Measurements from ENCODE around the gene JAKMIP2. TPM values are rescaled to one million over a fixed set of nuclear protein-coding genes. Genes with fewer than 3 reads are reported as not detected.

The JAKMIP2 gene
- total RNA-seq, 1 experiment from 2014 or later, result not detected

GRCh38 chr5:147784146-147784987, 1.8 kb upstream of the JAKMIP2 start:
- H3K4me3 ChIP-seq (ENCODE audit: low read depth in 2 of 2, low read length in 2 of 2), result no peak overlapping the region
- H3K9me3 ChIP-seq (ENCODE audit: control insufficient read depth, insufficient read depth, low read depth, low read length), result no peaks in the 10 kb centered on the region
- no peaks in the 10 kb centered on the region for H3K36me3 ChIP-seq (ENCODE audit: control insufficient read depth, insufficient read depth, low read length)
- no peak overlapping the region for H3K27ac ChIP-seq (ENCODE audit: low read length)
- TF ChIP-seq, protein P1, sequence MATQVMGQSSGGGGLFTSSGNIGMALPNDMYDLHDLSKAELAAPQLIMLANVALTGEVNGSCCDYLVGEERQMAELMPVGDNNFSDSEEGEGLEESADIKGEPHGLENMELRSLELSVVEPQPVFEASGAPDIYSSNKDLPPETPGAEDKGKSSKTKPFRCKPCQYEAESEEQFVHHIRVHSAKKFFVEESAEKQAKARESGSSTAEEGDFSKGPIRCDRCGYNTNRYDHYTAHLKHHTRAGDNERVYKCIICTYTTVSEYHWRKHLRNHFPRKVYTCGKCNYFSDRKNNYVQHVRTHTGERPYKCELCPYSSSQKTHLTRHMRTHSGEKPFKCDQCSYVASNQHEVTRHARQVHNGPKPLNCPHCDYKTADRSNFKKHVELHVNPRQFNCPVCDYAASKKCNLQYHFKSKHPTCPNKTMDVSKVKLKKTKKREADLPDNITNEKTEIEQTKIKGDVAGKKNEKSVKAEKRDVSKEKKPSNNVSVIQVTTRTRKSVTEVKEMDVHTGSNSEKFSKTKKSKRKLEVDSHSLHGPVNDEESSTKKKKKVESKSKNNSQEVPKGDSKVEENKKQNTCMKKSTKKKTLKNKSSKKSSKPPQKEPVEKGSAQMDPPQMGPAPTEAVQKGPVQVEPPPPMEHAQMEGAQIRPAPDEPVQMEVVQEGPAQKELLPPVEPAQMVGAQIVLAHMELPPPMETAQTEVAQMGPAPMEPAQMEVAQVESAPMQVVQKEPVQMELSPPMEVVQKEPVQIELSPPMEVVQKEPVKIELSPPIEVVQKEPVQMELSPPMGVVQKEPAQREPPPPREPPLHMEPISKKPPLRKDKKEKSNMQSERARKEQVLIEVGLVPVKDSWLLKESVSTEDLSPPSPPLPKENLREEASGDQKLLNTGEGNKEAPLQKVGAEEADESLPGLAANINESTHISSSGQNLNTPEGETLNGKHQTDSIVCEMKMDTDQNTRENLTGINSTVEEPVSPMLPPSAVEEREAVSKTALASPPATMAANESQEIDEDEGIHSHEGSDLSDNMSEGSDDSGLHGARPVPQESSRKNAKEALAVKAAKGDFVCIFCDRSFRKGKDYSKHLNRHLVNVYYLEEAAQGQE (IDR thresholded peaks at IDR 0.05; ENCODE audit: insufficient read depth in 1 of 2, low read depth in 2 of 2, low read length in 1 of 2), result no peak
- no peak for TF ChIP-seq CTCF (IDR thresholded peaks at IDR 0.05)
- no peak for TF ChIP-seq SIN3A (IDR thresholded peaks at IDR 0.05; ENCODE audit: borderline replicate concordance, insufficient read depth, low read depth, low read length)
- no peak for TF ChIP-seq POLR2AphosphoS5 (IDR thresholded peaks at IDR 0.05; ENCODE audit: low read depth, low read length)
- TF ChIP-seq TCF7L2 (IDR thresholded peaks at IDR 0.05; ENCODE audit: low read depth, low read length), result no peak
- in situ Hi-C loops (cut with HindIII; ENCODE audit: low pct_unique_long_range_greater_than_20kb, low sequenced_read_pairs) (no loop called here), intact Hi-C loops (cut with micrococcal nuclease; ENCODE audit: unreplicated experiment) (no loop called here)
- CTCF ChIA-PET, result no interaction called here
- no TSS peak for BruUV-seq (replicated peaks)
- H3K27me3 ChIP-seq (ENCODE audit: control insufficient read depth, insufficient read depth, low read length), result no peaks in the 10 kb centered on the region
- ATAC-seq, result no peak
- POLR2A ChIA-PET, result no interaction called here
- no peak for DNase-seq (ENCODE audit: low read depth, low spot score)
- H3K4me1 ChIP-seq (ENCODE audit: control insufficient read depth, insufficient read depth, low read length), result no peaks in the 10 kb centered on the region

GRCh38 chr5:147780924-147781573, 1.5 kb downstream of the JAKMIP2 start:
- H3K4me3 ChIP-seq (ENCODE audit: low read depth in 2 of 2, low read length in 2 of 2), result no peak overlapping the region
- in situ Hi-C loops (cut with HindIII; ENCODE audit: low pct_unique_long_range_greater_than_20kb, low sequenced_read_pairs) (no loop called here), intact Hi-C loops (cut with micrococcal nuclease; ENCODE audit: unreplicated experiment) (no loop called here)
- DNase-seq (ENCODE audit: low read depth, low spot score) (no peak), ATAC-seq (no peak)
- H3K4me1 ChIP-seq (ENCODE audit: control insufficient read depth, insufficient read depth, low read length), result no peaks in the 10 kb centered on the region
- H3K27ac ChIP-seq (ENCODE audit: low read length), result no peak overlapping the region
- H3K27me3 ChIP-seq (ENCODE audit: control insufficient read depth, insufficient read depth, low read length), result no peaks in the 10 kb centered on the region
- BruUV-seq (replicated peaks), result no TSS peak
- H3K36me3 ChIP-seq (ENCODE audit: control insufficient read depth, insufficient read depth, low read length), result no peaks in the 10 kb centered on the region
- TF ChIP-seq POLR2AphosphoS5 (IDR thresholded peaks at IDR 0.05; ENCODE audit: low read depth, low read length) (no peak), CTCF (IDR thresholded peaks at IDR 0.05) (no peak), SIN3A (IDR thresholded peaks at IDR 0.05; ENCODE audit: borderline replicate concordance, insufficient read depth, low read depth, low read length) (no peak), TCF7L2 (IDR thresholded peaks at IDR 0.05; ENCODE audit: low read depth, low read length) (no peak)
- TF ChIP-seq, protein P1 (IDR thresholded peaks at IDR 0.05; ENCODE audit: insufficient read depth in 1 of 2, low read depth in 2 of 2, low read length in 1 of 2), result no peak
- CTCF ChIA-PET, result no interaction called here
- no peaks in the 10 kb centered on the region for H3K9me3 ChIP-seq (ENCODE audit: control insufficient read depth, insufficient read depth, low read depth, low read length)
- POLR2A ChIA-PET, result no interaction called here

All from Panc1 (cell line).